GM21619 (cell line): ENCODE data around the gene KCNK3.
"Not testable (repeated sequence)": the region's sequence is repeated elsewhere in the genome, so short reads cannot be mapped to it uniquely, and the experiment has no call there.

ENCODE experiments used
- ATAC-seq: cut with Tn5 transposase; IDR thresholded peaks from one replicate; pipeline ENCODE4 v1.9.1; 2021; ENCODE audit not compliant: unreplicated experiment

Gene KCNK3

GRCh38 chr2:26752656-26753055 is 60.1 kb downstream of the KCNK3 start:
- no peak for ATAC-seq

DNA sequence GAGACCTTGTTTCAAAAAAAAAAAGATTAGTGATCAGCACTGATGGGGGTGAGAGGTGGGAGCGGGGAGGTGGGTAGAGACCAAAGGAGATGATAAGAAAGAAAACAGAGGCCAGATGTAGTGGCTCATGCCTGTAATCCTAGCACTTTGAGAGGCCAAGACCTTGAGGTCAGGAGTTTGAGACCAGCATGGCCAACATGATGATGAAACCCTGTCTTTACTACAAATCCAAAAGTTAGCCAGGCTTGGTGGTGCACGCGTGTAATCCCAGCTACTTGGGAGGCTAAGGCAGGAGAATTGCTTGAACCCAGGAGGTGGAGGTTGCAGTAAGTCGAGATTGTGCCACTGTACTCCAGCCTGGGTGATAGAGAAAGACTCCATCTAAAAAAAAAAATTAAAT is 62.0 kb downstream of the KCNK3 start:
- no peak for ATAC-seq

DNA sequence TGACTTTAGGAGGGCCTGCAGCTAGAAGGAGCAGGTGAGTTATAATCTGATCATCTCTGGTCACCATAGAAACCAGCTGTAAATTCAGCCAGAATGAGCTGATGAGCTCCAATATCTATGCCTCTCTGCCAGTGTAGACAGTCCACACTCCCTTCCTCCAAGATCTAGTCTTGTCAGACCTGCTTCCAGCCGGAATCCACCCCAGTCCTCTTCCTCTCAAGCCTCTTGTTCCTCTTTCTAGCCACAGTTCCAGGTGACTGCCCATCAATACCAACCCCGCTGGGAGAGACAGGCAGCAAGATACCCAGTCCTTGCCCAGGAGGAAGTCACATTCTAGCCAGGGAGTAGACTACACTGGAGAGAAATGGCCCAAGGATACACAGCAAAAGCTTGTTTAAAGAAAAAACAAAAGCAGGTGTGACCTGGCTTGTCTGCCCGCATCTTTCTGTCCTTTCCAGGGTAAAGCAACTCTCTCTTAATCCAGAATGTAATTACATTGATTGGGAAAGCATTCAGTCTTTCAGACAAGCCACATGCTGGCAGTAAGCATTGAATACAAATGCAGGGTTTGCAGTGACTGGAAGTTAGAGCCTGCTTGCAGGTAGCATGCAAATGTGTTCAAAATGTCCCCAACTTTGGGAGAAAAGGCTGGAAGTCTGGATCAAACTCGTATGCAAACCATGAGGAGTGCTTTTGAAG is 62.6 kb downstream of the KCNK3 start:
- no peak for ATAC-seq

DNA sequence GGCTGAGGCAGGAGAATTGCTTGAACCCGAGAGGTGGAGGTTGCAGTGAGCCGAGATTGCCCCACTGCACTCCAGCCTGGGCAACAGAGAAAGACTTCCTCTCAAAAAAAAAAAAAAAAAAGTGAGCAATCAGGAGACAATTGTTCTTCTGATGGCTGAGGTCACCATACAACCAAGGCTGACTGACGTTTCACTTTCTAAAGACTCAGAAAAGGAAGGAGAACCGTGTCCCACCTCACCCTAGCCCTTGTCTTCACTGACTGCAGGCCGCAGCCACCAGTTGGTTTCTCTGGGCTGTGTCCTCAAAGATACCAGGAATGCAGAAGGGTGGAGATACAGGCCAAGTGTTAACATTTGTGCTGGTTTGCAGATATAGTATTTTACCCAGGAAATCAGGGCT is 63.8 kb downstream of the KCNK3 start:
- ATAC-seq, result no peak

DNA sequence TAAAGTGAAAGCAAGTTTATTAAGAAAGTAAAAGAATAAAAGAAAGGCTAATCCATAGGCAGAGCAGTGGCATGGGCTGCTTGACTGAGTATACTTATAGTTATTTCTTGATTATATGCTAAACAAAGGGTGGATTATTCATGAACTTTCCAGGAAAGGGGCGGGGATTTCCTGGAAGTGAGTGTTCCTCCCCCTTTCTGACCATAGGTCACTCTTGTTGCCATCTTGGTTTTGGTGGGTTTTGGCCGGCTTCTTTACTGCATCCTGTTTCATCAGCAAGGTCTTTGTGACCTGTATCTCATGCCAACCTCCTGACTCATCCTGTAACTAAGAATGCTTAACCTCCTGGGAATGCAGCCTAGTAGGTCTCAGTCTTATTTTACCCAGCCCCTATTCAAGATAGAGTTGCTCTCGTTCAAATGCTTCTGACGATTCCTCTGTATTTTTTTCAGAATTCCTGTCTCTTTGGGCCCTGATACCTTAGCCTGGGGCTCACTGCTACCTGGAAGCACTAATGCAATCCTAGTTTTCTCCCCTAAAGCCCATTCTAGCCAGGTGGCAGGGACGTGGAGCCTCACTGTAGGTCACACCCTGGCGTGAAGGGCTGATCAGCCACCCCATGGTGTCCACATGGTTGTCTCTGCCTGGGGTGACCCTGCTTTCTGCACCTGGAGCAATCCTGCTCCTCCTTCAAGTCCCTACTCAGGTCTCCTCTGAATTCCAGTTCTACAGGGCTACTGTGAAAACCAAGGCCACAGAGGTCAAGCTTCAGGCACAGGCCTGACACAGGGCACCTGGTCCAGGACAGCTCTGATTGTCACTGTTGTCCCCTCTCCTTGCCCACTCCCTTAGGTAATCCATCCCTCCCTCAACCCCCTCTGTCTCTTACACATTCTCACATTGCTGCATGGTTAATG is 65.6 kb downstream of the KCNK3 start:
- ATAC-seq, result peak; percentile 48

DNA sequence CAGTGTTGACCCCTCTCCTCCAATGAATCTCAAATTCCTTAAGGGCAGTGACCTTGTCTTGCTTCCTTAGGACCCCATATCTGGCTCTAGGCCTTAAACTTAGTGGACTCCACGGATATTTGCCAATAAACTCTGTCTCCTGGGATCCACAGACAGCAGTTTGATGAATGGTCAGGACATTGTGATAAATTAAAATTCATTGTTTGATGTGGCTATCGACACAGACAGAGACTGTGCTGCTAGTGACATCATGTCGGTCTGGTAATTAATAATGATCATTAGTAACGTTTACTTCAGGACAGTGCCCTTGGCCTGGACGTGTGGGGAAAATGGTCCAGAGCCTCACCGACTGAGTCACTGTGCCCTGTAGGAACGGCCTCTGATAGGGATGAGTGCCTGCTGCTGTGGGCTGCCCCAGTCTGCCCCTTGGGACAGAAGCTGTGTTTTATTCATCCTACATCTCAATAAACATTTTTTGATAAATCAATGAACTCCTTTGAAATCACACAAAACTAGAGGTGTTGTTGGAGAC is 66.3 kb downstream of the KCNK3 start:
- no peak for ATAC-seq

- ATAC-seq, result no peak
These were observed 67.3 kb downstream of the KCNK3 start for GRCh38 chr2:26759845-26760244.

GRCh38 chr2:26760991-26761390 is 68.5 kb downstream of the KCNK3 start:
- not testable (repeated sequence) for ATAC-seq

DNA sequence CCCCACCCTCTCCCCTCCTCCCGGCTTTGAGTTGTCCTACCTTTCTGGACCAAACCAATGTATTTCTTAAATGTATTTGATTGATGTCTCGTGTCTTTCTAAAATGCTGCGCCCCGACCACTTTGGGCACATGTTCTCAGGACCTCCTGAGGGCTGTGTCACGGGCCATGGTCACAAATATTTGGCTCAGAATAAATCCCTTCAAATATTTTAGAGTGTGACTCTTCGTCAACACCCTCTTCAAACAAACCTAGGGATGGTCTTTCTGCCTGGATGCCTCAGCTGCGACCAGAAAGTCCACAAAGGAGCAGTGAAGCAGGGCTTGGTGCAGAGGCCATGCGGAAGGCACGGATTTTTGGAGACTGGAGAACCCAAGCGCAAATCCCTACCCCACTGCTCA is 70.5 kb downstream of the KCNK3 start:
- ATAC-seq, result no peak

- peak; percentile 78 for ATAC-seq
These were observed 71.8 kb downstream of the KCNK3 start, which contains the start of gene SLC35F6 for GRCh38 chr2:26764078-26764887. Gene SLC35F6, plus strand, starts transcription at chr2:26764284. Its CDS starts 66 bp downstream, at chr2:26764350.

GRCh38 chr2:26764906-26765305 is 72.4 kb downstream of the KCNK3 start:
- ATAC-seq, result no peak

GRCh38 chr2:26765475-26766200 is 73.1 kb downstream of the KCNK3 start:
- ATAC-seq, result no peak

DNA sequence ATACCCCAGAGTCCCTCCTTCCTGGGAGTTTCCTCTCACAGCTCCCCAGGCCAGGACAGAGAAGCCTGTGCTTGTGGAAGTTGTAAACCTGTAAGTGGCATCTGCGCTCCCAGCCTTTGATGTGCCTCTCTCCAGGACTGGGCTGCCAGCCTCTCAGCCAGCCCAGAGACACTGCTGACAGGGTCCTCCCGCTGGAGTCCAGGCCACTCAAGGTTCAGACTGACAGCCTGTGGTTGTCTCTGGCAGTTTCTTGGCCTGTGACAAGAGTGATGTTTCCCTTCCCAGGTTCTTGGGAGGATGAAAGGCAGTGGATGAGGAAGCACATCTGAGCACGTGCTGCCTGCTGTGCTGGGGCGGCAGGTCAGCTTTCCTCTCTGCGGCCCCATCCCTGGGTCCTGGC is 74.6 kb downstream of the KCNK3 start:
- ATAC-seq, result no peak

GRCh38 chr2:26767894-26768487 is 75.5 kb downstream of the KCNK3 start:
- ATAC-seq, result no peak

- no peak for ATAC-seq
These were observed 76.2 kb downstream of the KCNK3 start for GRCh38 chr2:26768759-26769088.

DNA sequence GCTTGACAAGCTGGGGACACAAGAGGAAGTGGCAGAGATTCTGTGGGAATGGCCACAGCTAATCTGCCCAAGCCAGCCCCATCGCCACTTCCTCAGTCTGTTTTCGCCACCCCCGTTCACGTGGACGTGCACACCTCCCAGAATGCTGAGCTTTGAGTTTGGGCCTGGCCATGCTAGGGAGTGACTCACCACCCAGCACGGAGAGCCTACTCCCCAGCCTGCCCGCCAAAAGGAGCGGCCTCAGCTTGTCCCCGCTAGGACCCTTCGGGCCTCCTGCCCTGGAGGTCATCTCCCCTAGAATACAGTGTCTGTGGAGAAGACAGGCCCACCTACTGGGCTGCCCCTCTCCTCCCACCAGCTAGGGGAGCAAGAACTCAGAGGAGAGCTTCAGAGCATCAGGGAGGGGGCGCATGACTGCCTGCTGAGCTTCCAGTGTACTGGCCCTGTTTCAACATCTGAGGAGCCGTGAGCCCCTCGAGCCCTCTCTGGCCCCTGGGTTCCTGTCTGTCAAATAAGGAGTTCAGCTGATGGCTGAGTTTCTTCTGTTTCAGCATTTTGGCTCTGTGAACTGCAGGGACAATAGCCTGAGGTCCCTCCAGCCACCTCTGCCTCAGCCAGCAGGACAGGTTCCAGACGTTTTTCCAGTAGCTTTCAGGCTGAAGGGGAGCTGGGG is 76.7 kb downstream of the KCNK3 start:
- ATAC-seq, result no peak

GRCh38 chr2:26770986-26771586 is 78.6 kb downstream of the KCNK3 start:
- no peak for ATAC-seq

DNA sequence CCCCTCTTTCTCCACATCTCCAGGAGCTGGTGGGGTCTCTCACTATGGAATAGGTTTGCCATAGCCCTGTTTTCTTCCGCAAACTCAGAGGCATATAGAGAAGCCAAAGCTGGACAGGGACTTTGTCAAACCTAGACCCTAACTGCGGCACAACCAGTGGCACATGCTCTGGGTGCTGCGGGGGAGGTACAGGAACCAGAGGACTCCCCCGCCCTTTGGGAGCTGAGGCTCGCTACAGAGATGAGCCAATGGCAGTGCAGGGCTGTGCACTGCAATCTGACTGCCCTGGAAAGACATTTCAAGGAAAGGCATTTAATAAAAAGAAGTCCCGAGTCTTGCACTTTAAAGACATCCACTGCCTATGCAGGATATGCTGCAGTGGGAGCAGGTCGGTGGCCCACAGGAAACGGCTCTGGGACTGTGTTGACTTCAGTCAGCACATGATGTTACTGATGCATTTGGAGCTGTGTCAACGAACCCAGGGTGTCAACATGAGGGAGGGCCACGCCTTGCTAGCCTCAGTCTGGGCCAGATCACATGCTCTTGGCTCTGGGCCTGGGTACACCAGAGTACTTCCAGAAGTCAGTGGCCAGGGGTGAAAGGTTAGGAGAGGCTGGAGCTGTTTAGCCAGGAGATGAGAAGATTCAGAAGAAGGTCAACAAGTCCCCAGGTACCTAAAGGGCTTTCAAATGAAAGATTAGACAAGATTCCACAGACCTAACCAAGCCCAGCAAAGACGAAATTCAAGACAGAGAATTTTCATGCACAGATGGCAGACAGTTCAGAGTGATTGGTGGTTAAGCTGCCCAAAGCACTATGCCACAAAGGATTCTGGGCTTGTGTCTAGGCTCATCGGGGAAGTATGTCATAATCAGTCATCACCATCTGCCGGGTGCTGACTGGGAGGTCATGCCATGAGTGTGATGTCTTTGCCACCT is 79.8 kb downstream of the KCNK3 start:
- ATAC-seq, result no peak
